Bronchial epithelial cell (primary cell): ENCODE data around the gene AKR1B15. TPM values are rescaled to one million over a fixed set of nuclear protein-coding genes. Genes with fewer than 3 reads are reported as not detected.

ENCODE experiments used
- DNase-seq: peaks from one replicate; pipeline ENCODE4 v3.0.0-alpha.2; 2010; ENCODE audit warnings: low read depth
- FAIRE-seq: peaks from 2 replicates; lab custom pipeline; 2011; peaks lifted over from hg19 to GRCh38; lab: Jason Lieb, UNC
- H3K27me3 ChIP-seq: 2 replicates; pipeline ENCODE4 v1.5.1; 2011; ENCODE audit warnings: low read length; ENCODE audit not compliant: control insufficient read depth, insufficient read depth
- H3K36me3 ChIP-seq: 2 replicates; pipeline ENCODE4 v1.5.1; 2011; ENCODE audit warnings: low read length; ENCODE audit not compliant: control insufficient read depth, insufficient read depth
- H3K4me3 ChIP-seq: 2 replicates; pipeline ENCODE4 v1.5.1; 2011; ENCODE audit warnings: mild to moderate bottlenecking, low read depth, low read length, control low read depth
- CTCF ChIP-seq: IDR thresholded peaks from 2 replicates; pipeline ENCODE4 v1.5.1; 2011; ENCODE audit warnings: mild to moderate bottlenecking, moderate library complexity, low read length, control low read depth, inconsistent platforms; ENCODE audit not compliant: insufficient read depth, severe bottlenecking
- total RNA-seq: library from RNA; depleted of rRNA; stranded (reverse); fragments of >200 nt; gene quantifications from 2 replicates; pipeline ENCODE4 v1.2.1, GENCODE V29; 2014

Gene AKR1B15
- under 0.01 and 0.13 TPM in 2 replicates for total RNA-seq

GRCh38 chr7:134548877-134549276 is at the start of gene AKR1B15:
Gene AKR1B15 (plus strand): TSS chr7:134549110. CDS start chr7:134564620, 15,510 bp downstream.
- Histone ChIP-seq H3K36me3 (no peaks in the 10 kb centered on the region), H3K27me3 (no peaks in the 10 kb centered on the region), H3K4me3 (no peak within 1 kb of the TSS)
- no peak for TF ChIP-seq CTCF
- DNase-seq (peak; percentile 46), FAIRE-seq (no peak)

GRCh38 chr7:134500406-134500805 is 48.5 kb upstream of the AKR1B15 start:
- Histone ChIP-seq H3K27me3 (no peaks in the 10 kb centered on the region), H3K36me3 (no peaks in the 10 kb centered on the region), H3K4me3 (no peak overlapping the region)
- FAIRE-seq, result no peak
- DNase-seq, result no peak
- no peak for TF ChIP-seq CTCF

GRCh38 chr7:134500982-134501381 is 47.9 kb upstream of the AKR1B15 start:
- peak; percentile 50 for FAIRE-seq
- Histone ChIP-seq H3K36me3 (no peaks in the 10 kb centered on the region), H3K4me3 (no peak overlapping the region), H3K27me3 (no peaks in the 10 kb centered on the region)
- TF ChIP-seq CTCF, result no peak
- DNase-seq, result no peak

- FAIRE-seq (no peak), DNase-seq (peak; percentile 73)
- TF ChIP-seq CTCF, result no peak
- Histone ChIP-seq H3K4me3 (no peak overlapping the region), H3K36me3 (no peaks in the 10 kb centered on the region), H3K27me3 (no peaks in the 10 kb centered on the region)
These were observed 46.2 kb upstream of the AKR1B15 start for GRCh38 chr7:134502463-134503371.

- H3K4me3 ChIP-seq, result no peak overlapping the region
- H3K27me3 ChIP-seq, result no peaks in the 10 kb centered on the region
- H3K36me3 ChIP-seq, result no peaks in the 10 kb centered on the region
- DNase-seq, result peak; percentile 34
- no peak for FAIRE-seq
- TF ChIP-seq CTCF, result no peak
These were observed 44.2 kb upstream of the AKR1B15 start for GRCh38 chr7:134504660-134505164.
